NB4 (cell line): ENCODE measurements around the gene ATP9B.

Experiments used
- CTCF ChIP-seq: IDR thresholded peaks from one replicate; pipeline ENCODE4 v1.5.1; 2012; ENCODE audit warnings: low read depth, low read length
- POLR2A ChIP-seq: IDR thresholded peaks from 2 replicates; pipeline ENCODE4 v1.6.1; 2011; ENCODE audit warnings: mild to moderate bottlenecking; ENCODE audit not compliant: insufficient read length; ENCODE audit errors: extremely low read depth

- no peak for TF ChIP-seq CTCF
- TF ChIP-seq POLR2A: no peak
Measured at GRCh38 chr18:79353267-79353666, 284.1 kb downstream of the ATP9B start.
